H1 (cell line): ENCODE data around the gene OGT. TPM values are rescaled to one million over a fixed set of nuclear protein-coding genes. Genes with fewer than 3 reads are reported as not detected.

Experiments used
- CTCF ChIA-PET: fragments of 300-600 bp; sonication (Branson Sonifier 250); formaldehyde crosslinking; loops from one replicate; lab custom pipeline; 2021; ENCODE audit not compliant: partially characterized antibody; lab: Charles Lee
- POLR2A ChIA-PET: fragments of 300-600 bp; sonication (Branson Sonifier 250); formaldehyde crosslinking; loops from one replicate; lab custom pipeline; 2021; ENCODE audit warnings: inconsistent platforms; ENCODE audit not compliant: partially characterized antibody; lab: Charles Lee
- DNase-seq, 2 experiments: peaks; one replicate each; pipeline versions ENCODE4 v3.0.0 to v3.0.0-alpha.2; 2010 to 2022; ENCODE audit warnings: low spot score in 2 of 2, low read depth in 1 of 2, mixed read lengths in 1 of 2
- FAIRE-seq: peaks from 2 replicates; lab custom pipeline; 2011; peaks lifted over from hg19 to GRCh38; lab: Jason Lieb, UNC
- H2AFZ ChIP-seq: 2 replicates; pipeline ENCODE4 v1.8.1; 2012; ENCODE audit warnings: low read length, inconsistent platforms
- H2AK5ac ChIP-seq: 2 replicates; pipeline ENCODE4 v1.6.1; 2013; ENCODE audit warnings: low read depth, low read length
- H2BK120ac ChIP-seq: replicated peaks from 2 replicates; pipeline ENCODE3; 2013; ENCODE audit warnings: low read depth, low read length, inconsistent platforms
- H2BK12ac ChIP-seq: 2 replicates; pipeline ENCODE4 v1.6.1; 2013; ENCODE audit warnings: low read depth, low read length
- H2BK15ac ChIP-seq: 2 replicates; pipeline ENCODE4 v1.6.1; 2013; ENCODE audit warnings: low read length
- H2BK20ac ChIP-seq: 2 replicates; pipeline ENCODE4 v1.6.1; 2013; ENCODE audit warnings: low read length
- H2BK5ac ChIP-seq: 2 replicates; pipeline ENCODE4 v1.6.1; 2013; ENCODE audit warnings: low read depth, low read length
- H3K14ac ChIP-seq: 2 replicates; pipeline ENCODE4 v1.6.1; 2013; ENCODE audit warnings: inconsistent platforms; ENCODE audit not compliant: insufficient read length
- H3K18ac ChIP-seq: 2 replicates; pipeline ENCODE4 v1.6.1; 2013; ENCODE audit warnings: low read length; ENCODE audit errors: extremely low read depth
- H3K23ac ChIP-seq: 2 replicates; pipeline ENCODE4 v1.6.1; 2013; ENCODE audit warnings: inconsistent platforms; ENCODE audit not compliant: insufficient read length
- H3K23me2 ChIP-seq: 2 replicates; pipeline ENCODE4 v1.6.1; 2013; ENCODE audit warnings: low read depth, low read length
- H3K27ac ChIP-seq: 2 replicates; pipeline ENCODE4 v1.6.1; 2011; ENCODE audit warnings: low read depth, low read length, inconsistent platforms
- H3K27me3 ChIP-seq, 4 experiments: replicated peaks in 1 of 4; 1 replicate in 1 of 4; 2 replicates in 3 of 4; pipeline versions ENCODE4 v1.6.1 to v1.8.1; 2011 to 2013; ENCODE audit warnings: low read length in 3 of 4, mild to moderate bottlenecking in 3 of 4, inconsistent platforms in 2 of 4, mixed read lengths in 2 of 4, moderate library complexity in 1 of 4; ENCODE audit not compliant: control insufficient read depth in 3 of 4, insufficient read depth in 3 of 4; ENCODE audit errors: extremely low read depth in 1 of 4
- H3K36me3 ChIP-seq, 4 experiments: 2 replicates each; pipeline versions ENCODE4 v1.6.1 to v1.8.1; 2011 to 2013; ENCODE audit warnings: mild to moderate bottlenecking in 4 of 4, low read length in 3 of 4, moderate library complexity in 2 of 4, control low read depth in 1 of 4, inconsistent platforms in 1 of 4; ENCODE audit not compliant: insufficient read depth in 4 of 4, control insufficient read depth in 2 of 4
- H3K4ac ChIP-seq: replicated peaks from 2 replicates; pipeline ENCODE3; 2013; ENCODE audit warnings: low read length, low read depth, mixed read lengths, inconsistent platforms; ENCODE audit not compliant: insufficient read length
- H3K4me1 ChIP-seq, 4 experiments: replicated peaks in 1 of 4; 1 replicate in 1 of 4; 2 replicates in 3 of 4; pipeline versions ENCODE4 v1.6.1 to v1.8.1; 2011 to 2013; ENCODE audit warnings: low read length in 3 of 4, inconsistent platforms in 2 of 4, mixed read lengths in 1 of 4; ENCODE audit not compliant: insufficient read depth in 4 of 4, control insufficient read depth in 3 of 4
- H3K4me2 ChIP-seq, 2 experiments: 2 replicates each; pipeline versions ENCODE4 v1.6.1 to v1.8.1; 2011 to 2013; ENCODE audit warnings: low read depth in 2 of 2, low read length in 2 of 2, control low read depth in 1 of 2, inconsistent platforms in 1 of 2, mild to moderate bottlenecking in 1 of 2; ENCODE audit not compliant: insufficient read depth in 1 of 2
- H3K4me3 ChIP-seq, 4 experiments: fragments of 200-600, 300-600 bp in 1 of 4; sonication (generic), shearing (Covaris generic), sonication (Bioruptor Twin) in 1 of 4; 2 replicates each; pipeline versions ENCODE4 v1.5.1 to v1.8.1; 2011 to 2016; ENCODE audit warnings: low read length in 4 of 4, low read depth in 3 of 4, control low read depth in 2 of 4, inconsistent platforms in 2 of 4, mild to moderate bottlenecking in 2 of 4, mixed read lengths in 1 of 4, moderate library complexity in 1 of 4; ENCODE audit not compliant: insufficient read depth in 2 of 4; ENCODE audit errors: extremely low read depth in 1 of 4
- H3K56ac ChIP-seq: replicated peaks from 2 replicates; pipeline ENCODE3; 2013; ENCODE audit warnings: low read depth, mild to moderate bottlenecking, mixed read lengths, low read length, inconsistent platforms; ENCODE audit not compliant: insufficient read length
- H3K79me1 ChIP-seq: 2 replicates; pipeline ENCODE4 v1.6.1; 2013; ENCODE audit warnings: low read depth, low read length, control low read depth
- H3K79me2 ChIP-seq, 2 experiments: 2 replicates each; pipeline versions ENCODE4 v1.6.1 to v1.8.1; 2012 to 2013; ENCODE audit warnings: low read length in 2 of 2, mild to moderate bottlenecking in 2 of 2, inconsistent platforms in 1 of 2; ENCODE audit not compliant: insufficient read depth in 2 of 2, control insufficient read depth in 1 of 2
- H3K9ac ChIP-seq, 4 experiments: replicated peaks in 1 of 4; 1 replicate in 1 of 4; 2 replicates in 3 of 4; pipeline versions ENCODE4 v1.6.1 to v1.8.1; 2011 to 2013; ENCODE audit warnings: low read depth in 3 of 4, low read length in 3 of 4, control low read depth in 2 of 4, mild to moderate bottlenecking in 2 of 4, moderate library complexity in 2 of 4, inconsistent platforms in 1 of 4; ENCODE audit errors: extremely low read depth in 1 of 4
- H3K9me3 ChIP-seq, 2 experiments: 2 replicates each; pipeline versions ENCODE4 v1.6.1 to v1.8.1; 2012 to 2013; ENCODE audit warnings: mild to moderate bottlenecking in 2 of 2, moderate library complexity in 2 of 2, control low read depth in 1 of 2, inconsistent platforms in 1 of 2, low read depth in 1 of 2, low read length in 1 of 2, mixed read lengths in 1 of 2; ENCODE audit not compliant: insufficient read depth in 2 of 2
- H4K20me1 ChIP-seq, 2 experiments: replicated peaks in 1 of 2; 2 replicates each; pipeline versions ENCODE3 to v1.8.1; 2011 to 2013; ENCODE audit warnings: inconsistent platforms in 2 of 2, low read length in 2 of 2, mild to moderate bottlenecking in 1 of 2; ENCODE audit not compliant: insufficient read depth in 2 of 2, control insufficient read depth in 1 of 2
- H4K5ac ChIP-seq: 2 replicates; pipeline ENCODE4 v1.6.1; 2013; ENCODE audit warnings: low read length, low read depth, mixed read lengths, inconsistent platforms; ENCODE audit not compliant: insufficient read length
- H4K8ac ChIP-seq: 2 replicates; pipeline ENCODE4 v1.8.0; 2013; ENCODE audit warnings: mild to moderate bottlenecking, moderate library complexity, low read length, inconsistent platforms; ENCODE audit not compliant: insufficient read depth; ENCODE audit errors: extremely low read depth
- H4K91ac ChIP-seq: replicated peaks from 2 replicates; pipeline ENCODE3; 2013; ENCODE audit warnings: low read length, mixed read lengths, inconsistent platforms; ENCODE audit not compliant: insufficient read length
- CREB1 ChIP-seq: IDR thresholded peaks from 2 replicates; pipeline ENCODE4 v1.6.1; 2012; ENCODE audit warnings: inconsistent platforms
- HDAC6 ChIP-seq: IDR thresholded peaks from one replicate; pipeline ENCODE4 v1.7.1; 2012; ENCODE audit warnings: low read depth, mild to moderate bottlenecking, inconsistent platforms, low read length, moderate library complexity
- JUN ChIP-seq: IDR thresholded peaks from 2 replicates; pipeline ENCODE4 v1.6.1; 2011; ENCODE audit warnings: low read depth, mild to moderate bottlenecking, improper control_type of control experiment, low read length
- KDM5A ChIP-seq: fragments of 200-600 bp; IDR thresholded peaks from 2 replicates; pipeline ENCODE4 v1.7.1; 2012; ENCODE audit warnings: mild to moderate bottlenecking, low read length, inconsistent platforms, mixed read lengths
- NANOG ChIP-seq: IDR thresholded peaks from 2 replicates; pipeline ENCODE4 v1.6.1; 2011; ENCODE audit warnings: low read length, low read depth, mild to moderate bottlenecking, inconsistent platforms; ENCODE audit not compliant: insufficient read depth, poor library complexity, severe bottlenecking
- SRF ChIP-seq: IDR thresholded peaks from 2 replicates; pipeline ENCODE4 v1.6.1; 2011; ENCODE audit warnings: mild to moderate bottlenecking, low read depth, low read length, moderate library complexity
- YY1 ChIP-seq: IDR thresholded peaks from 2 replicates; pipeline ENCODE4 v1.6.1; 2011; ENCODE audit warnings: low read depth, mild to moderate bottlenecking, low read length
- WGBS, 2 experiments: shearing (Covaris generic) in 1 of 2; methylation state at CpG; one replicate each; pipeline versions ENCODE4 v1.1.6 to v1.1.7; 2013 to 2015; ENCODE audit warnings: low lambda C conversion rate in 2 of 2, mixed read lengths in 2 of 2, inconsistent platforms in 1 of 2, low coverage in 1 of 2, missing lambda C conversion rate in 1 of 2; ENCODE audit not compliant: insufficient replicate concordance in 2 of 2, insufficient coverage in 1 of 2, insufficient read length in 1 of 2; ENCODE audit errors: extremely low coverage in 1 of 2, missing lambda C conversion rate in 1 of 2; 5-methylcytosine and 5-hydroxymethylcytosine counted together
- polyA plus RNA-seq, 7 experiments: library from polyadenylated mRNA; depleted of rRNA in 3 of 7; stranded (reverse) in 5 of 7; unstranded in 2 of 7; fragments of >200 nt in 5 of 7; fragments of 200-250 nt in 2 of 7; gene quantifications; 1 replicate in 5 of 7; 2 replicates in 1 of 7; 4 replicates in 1 of 7; pipeline versions ENCODE4 v1.2.1 to v1.2.3, GENCODE V29; 2011 to 2013; ENCODE audit warnings: missing spikeins in 2 of 7, mixed read lengths in 2 of 7
- total RNA-seq: library from RNA; stranded (reverse); fragmentation: NEBNext Ultra II Directional; extraction: Animal tissue kit (Norgen Biotek cat#: 25700); gene quantifications from 2 replicates; pipeline ENCODE4 v1.2.1, GENCODE V29; 2021

OGT gene
- total and polyA plus RNA-seq, 2 of the 8 experiments (the other 6 are each of a cell fraction or from before 2014, with no cell fraction given): 130 to 169 TPM

DNA sequence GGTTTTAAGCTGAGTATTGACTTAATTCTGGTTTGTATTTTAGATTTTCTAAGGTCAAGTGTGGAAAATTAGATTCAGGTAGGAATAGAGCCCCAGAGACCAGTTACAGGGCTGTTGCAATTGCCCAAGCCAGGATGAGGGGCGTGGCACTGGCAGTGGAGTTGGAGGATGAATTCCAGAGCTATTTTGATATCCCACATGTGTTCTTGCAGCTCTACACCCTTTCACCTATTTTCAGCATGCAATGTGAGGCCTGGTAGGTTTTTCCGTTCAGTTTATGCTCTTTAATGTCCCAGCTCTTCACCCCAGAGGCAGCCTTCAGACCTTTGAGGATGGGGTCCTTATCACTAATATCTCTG is 17.9 kb upstream of the OGT start:
- no peak overlapping the region for H3K56ac ChIP-seq
- no peak overlapping the region for H3K23ac ChIP-seq
- no peaks in the 10 kb centered on the region for H3K27me3 ChIP-seq
- no peak overlapping the region for H4K5ac ChIP-seq
- no peak overlapping the region for H3K4ac ChIP-seq
- no peaks in the 10 kb centered on the region for H3K79me1 ChIP-seq
- no peaks in the 10 kb centered on the region for H3K79me2 ChIP-seq
- CTCF ChIA-PET: interaction anchor here (0.7 kb wide), 1 partner anchor 24 kb away, joined by 3 read pairs; no protein-coding TSS in a partner anchor
- no peak overlapping the region for H3K14ac ChIP-seq
- H3K9me3 ChIP-seq: no peaks in the 10 kb centered on the region
- no peak overlapping the region for H3K18ac ChIP-seq
- no peak overlapping the region for H2BK5ac ChIP-seq
- H3K23me2 ChIP-seq: no peaks in the 10 kb centered on the region
- 100% methylated on average over 2 of the region's 2 CpGs; no CpG with 5 or more reads in 1 of the 2 experiments for WGBS, 2 experiments
- no peak overlapping the region for H2BK20ac ChIP-seq
- FAIRE-seq (no peak), DNase-seq (no peak)
- H3K9ac ChIP-seq: no peak overlapping the region
- no peak overlapping the region for H2BK120ac ChIP-seq
- no peak overlapping the region for H3K4me3 ChIP-seq
- no peak overlapping the region for H2AK5ac ChIP-seq
- H3K4me1 ChIP-seq: no peaks in the 10 kb centered on the region
- H4K91ac ChIP-seq: no peak overlapping the region
- no peak overlapping the region for H4K8ac ChIP-seq
- no peak overlapping the region for H3K27ac ChIP-seq
- POLR2A ChIA-PET: interaction anchor here (1.0 to 1.2 kb wide), 2 partner anchors 19 to 26 kb away, joined by 3 to 5 read pairs; no protein-coding TSS in a partner anchor
- H2BK15ac ChIP-seq: no peak overlapping the region
- H4K20me1 ChIP-seq: no peaks in the 10 kb centered on the region
- TF ChIP-seq CREB1 (no peak), SRF (no peak), JUN (no peak), HDAC6 (no peak), YY1 (no peak), NANOG (no peak), KDM5A (no peak)
- H2BK12ac ChIP-seq: no peak overlapping the region
- no peak overlapping the region for H3K4me2 ChIP-seq
- 0 out of 2 replicates have a peak overlapping the region, but pooled peaks have one; percentile 22 for H2AFZ ChIP-seq
- no peaks in the 10 kb centered on the region for H3K36me3 ChIP-seq
